ENCODE measurements around the gene COL25A1.

COL25A1 gene

GRCh38 chr4:109155682-109156283 lies 146.7 kb downstream of the COL25A1 start:
- no peaks in the 10 kb centered on the region for H3K4me1 ChIP-seq (ENCODE audit: low read length)
- no peaks in the 10 kb centered on the region for H4K20me1 ChIP-seq (ENCODE audit: insufficient read depth, low read length)
- no peaks in the 10 kb centered on the region for H3K79me2 ChIP-seq (ENCODE audit: low read length)
- H3K4me2 ChIP-seq (ENCODE audit: low read length): no peak overlapping the region
- TF ChIP-seq CTCF (IDR thresholded peaks at IDR 0.05; ENCODE audit: low read depth, low read length) (no peak), EZH2phosphoT487 (IDR thresholded peaks at IDR 0.05; ENCODE audit: low read depth) (no peak)
- H3K36me3 ChIP-seq (replicated peaks; ENCODE audit: low read depth, low read length): no peaks in the 10 kb centered on the region
- H3K9ac ChIP-seq (ENCODE audit: low read length): no peak overlapping the region
- H3K27me3 ChIP-seq (ENCODE audit: low read depth, low read length): no peaks in the 10 kb centered on the region
- H3K27ac ChIP-seq (ENCODE audit: low read length): no peak overlapping the region
- H3K4me3 ChIP-seq (ENCODE audit: low read length): no peak overlapping the region
- no peaks in the 10 kb centered on the region for H3K9me3 ChIP-seq (ENCODE audit: insufficient read depth, low read length)
- H2AFZ ChIP-seq (ENCODE audit: low read depth, low read length): no peak overlapping the region

- Histone ChIP-seq H3K27ac (ENCODE audit: low read length) (no peak overlapping the region), H3K79me2 (ENCODE audit: low read length) (no peaks in the 10 kb centered on the region), H2AFZ (ENCODE audit: low read depth, low read length) (no peak overlapping the region), H3K27me3 (ENCODE audit: low read depth, low read length) (no peaks in the 10 kb centered on the region), H4K20me1 (ENCODE audit: insufficient read depth, low read length) (no peaks in the 10 kb centered on the region), H3K4me1 (ENCODE audit: low read length) (no peaks in the 10 kb centered on the region), H3K4me2 (ENCODE audit: low read length) (no peak overlapping the region), H3K36me3 (replicated peaks; ENCODE audit: low read depth, low read length) (no peaks in the 10 kb centered on the region), H3K9ac (ENCODE audit: low read length) (no peak overlapping the region), H3K9me3 (ENCODE audit: insufficient read depth, low read length) (no peaks in the 10 kb centered on the region), H3K4me3 (ENCODE audit: low read length) (no peak overlapping the region)
- TF ChIP-seq CTCF (IDR thresholded peaks at IDR 0.05; ENCODE audit: low read depth, low read length) (no peak), EZH2phosphoT487 (IDR thresholded peaks at IDR 0.05; ENCODE audit: low read depth) (no peak)
Measured at GRCh38 chr4:109155084-109155483, 147.4 kb downstream of the COL25A1 start.

GRCh38 chr4:109154424-109154823 lies 148.0 kb downstream of the COL25A1 start:
- Histone ChIP-seq H2AFZ (ENCODE audit: low read depth, low read length) (no peak overlapping the region), H3K4me2 (ENCODE audit: low read length) (no peak overlapping the region), H3K36me3 (replicated peaks; ENCODE audit: low read depth, low read length) (no peaks in the 10 kb centered on the region), H3K9me3 (ENCODE audit: insufficient read depth, low read length) (no peaks in the 10 kb centered on the region), H3K4me3 (ENCODE audit: low read length) (no peak overlapping the region), H3K4me1 (ENCODE audit: low read length) (no peaks in the 10 kb centered on the region), H3K9ac (ENCODE audit: low read length) (no peak overlapping the region), H4K20me1 (ENCODE audit: insufficient read depth, low read length) (no peaks in the 10 kb centered on the region), H3K79me2 (ENCODE audit: low read length) (no peaks in the 10 kb centered on the region), H3K27me3 (ENCODE audit: low read depth, low read length) (no peaks in the 10 kb centered on the region), H3K27ac (ENCODE audit: low read length) (no peak overlapping the region)
- no peak for TF ChIP-seq EZH2phosphoT487 (IDR thresholded peaks at IDR 0.05; ENCODE audit: low read depth)
- no peak for TF ChIP-seq CTCF (IDR thresholded peaks at IDR 0.05; ENCODE audit: low read depth, low read length)

- Histone ChIP-seq H3K4me1 (ENCODE audit: low read length) (no peaks in the 10 kb centered on the region), H3K4me2 (ENCODE audit: low read length) (no peak overlapping the region), H2AFZ (ENCODE audit: low read depth, low read length) (no peak overlapping the region), H3K4me3 (ENCODE audit: low read length) (no peak overlapping the region), H3K27ac (ENCODE audit: low read length) (no peak overlapping the region), H3K36me3 (replicated peaks; ENCODE audit: low read depth, low read length) (no peaks in the 10 kb centered on the region), H4K20me1 (ENCODE audit: insufficient read depth, low read length) (no peaks in the 10 kb centered on the region), H3K79me2 (ENCODE audit: low read length) (no peaks in the 10 kb centered on the region), H3K27me3 (ENCODE audit: low read depth, low read length) (no peaks in the 10 kb centered on the region), H3K9me3 (ENCODE audit: insufficient read depth, low read length) (no peaks in the 10 kb centered on the region), H3K9ac (ENCODE audit: low read length) (no peak overlapping the region)
- no peak for TF ChIP-seq EZH2phosphoT487 (IDR thresholded peaks at IDR 0.05; ENCODE audit: low read depth)
- no peak for TF ChIP-seq CTCF (IDR thresholded peaks at IDR 0.05; ENCODE audit: low read depth, low read length)
Measured at GRCh38 chr4:109149836-109150235, 152.6 kb downstream of the COL25A1 start.
